Amniotic epithelial cell (primary cell): ENCODE measurements around the gene MACROD1.
A peak's percentile ranks its signal among the peaks of the same experiment; 100 is the strongest.
"Not testable (repeated sequence)": the region's sequence is repeated elsewhere in the genome, so short reads cannot be mapped to it uniquely, and the experiment has no call there.

ENCODE experiments used
- DNase-seq: peaks from one replicate; pipeline ENCODE4 v3.0.0-alpha.2; 2010; ENCODE audit warnings: low read depth

Gene MACROD1

DNA sequence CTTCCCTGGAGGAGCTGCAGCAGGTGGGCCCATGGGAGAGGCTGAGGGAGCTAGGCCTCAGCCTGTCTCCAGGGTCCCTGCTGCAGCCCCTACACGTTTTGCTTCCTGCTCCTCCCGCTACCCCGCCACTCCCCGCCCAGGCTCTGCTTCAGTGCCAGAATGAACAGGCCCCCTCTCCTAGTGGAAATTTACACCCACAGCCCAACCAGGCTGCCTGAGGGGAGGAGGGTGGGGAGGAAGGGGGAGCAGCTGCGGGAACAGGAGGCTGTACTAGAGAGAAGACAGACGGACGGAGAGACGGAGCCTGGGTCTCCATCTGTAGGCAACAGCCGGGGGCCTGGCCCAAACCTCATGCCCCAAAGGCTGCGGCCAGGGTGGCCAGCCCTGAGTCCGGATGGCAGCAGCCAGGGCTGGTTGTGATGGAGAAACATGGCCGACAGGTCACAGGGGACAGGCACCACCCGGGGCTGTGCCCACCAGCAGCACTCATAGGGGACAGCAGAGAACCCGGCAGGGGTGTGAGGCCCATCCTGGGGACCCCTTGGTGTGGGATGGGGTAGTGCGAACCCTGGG is 109.6 kb downstream of the MACROD1 start:
- DNase-seq = no peak

DNA sequence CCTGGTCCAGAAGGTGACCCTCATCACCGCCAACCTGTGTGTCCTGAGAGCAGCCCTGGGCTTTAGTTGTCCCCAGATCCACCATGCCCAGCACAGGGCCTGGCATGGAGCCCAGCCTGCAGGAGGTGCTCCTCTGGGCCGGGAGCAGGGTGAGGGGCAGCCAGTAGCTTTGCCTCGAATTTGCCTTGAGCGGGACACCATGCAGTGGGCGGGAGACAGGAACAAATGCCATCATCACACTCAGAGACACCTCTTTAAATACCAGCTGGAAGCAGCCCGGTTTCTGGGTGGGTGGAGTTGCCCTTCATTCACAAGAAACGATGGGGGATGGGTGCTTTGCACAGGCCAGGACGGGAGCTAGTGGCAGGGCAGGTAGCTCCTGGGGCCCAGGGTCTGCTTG is 110.8 kb downstream of the MACROD1 start:
- no peak for DNase-seq

DNA sequence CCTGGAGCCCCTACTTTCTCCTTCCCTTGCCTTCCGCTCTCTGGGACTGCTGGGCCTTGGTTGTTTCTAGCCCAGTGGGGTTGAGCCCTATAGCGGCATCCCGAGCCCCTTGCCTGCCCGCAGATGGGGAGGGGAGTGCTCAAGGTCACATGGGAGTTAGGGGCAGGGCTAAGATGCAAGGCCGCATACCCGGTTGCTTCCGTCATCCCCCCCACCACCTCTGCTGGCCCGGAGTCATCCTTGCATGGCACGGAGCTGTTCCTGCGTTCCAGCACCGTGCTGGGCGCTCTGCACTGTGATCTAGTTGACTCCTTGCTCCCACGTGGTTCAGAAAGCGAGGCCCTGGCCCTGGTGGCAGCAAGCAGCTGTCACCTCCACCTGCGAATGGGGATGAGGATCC is 112.2 kb downstream of the MACROD1 start:
- DNase-seq = peak; percentile 56

DNA sequence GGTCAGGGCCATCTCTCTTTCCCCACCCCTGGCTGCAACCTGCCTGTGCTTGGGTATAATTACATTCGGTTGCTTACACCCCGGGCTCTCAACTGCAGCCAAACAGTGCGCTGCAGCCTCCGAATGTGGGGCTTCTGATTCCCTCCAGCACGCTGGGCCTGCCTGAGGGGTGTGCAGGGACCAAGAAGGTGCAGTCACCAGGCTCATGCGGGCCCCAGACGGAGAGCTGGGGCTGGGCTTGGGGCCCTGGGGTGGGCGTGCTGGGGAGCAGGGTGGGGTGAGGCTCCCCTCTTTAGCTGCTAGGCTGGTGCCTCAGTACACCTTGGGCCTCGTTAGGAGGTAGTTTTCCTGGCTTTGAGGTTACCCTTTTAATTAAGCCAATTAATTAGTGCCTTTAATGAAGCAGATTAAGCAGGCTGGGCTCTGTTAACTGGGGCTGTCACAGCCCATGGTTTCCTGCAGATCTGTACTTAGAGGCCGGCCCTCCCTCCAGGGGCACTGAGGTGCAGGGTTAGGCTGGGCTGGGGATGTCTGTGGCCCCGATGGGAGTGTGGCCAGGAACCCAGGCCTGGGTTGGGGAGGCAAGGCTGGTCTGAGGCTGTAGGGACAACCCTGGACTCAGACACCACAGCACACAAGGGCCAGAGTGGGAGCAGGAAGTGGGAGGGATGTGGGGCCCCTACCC is 112.8 kb downstream of the MACROD1 start:
- no peak for DNase-seq

DNA sequence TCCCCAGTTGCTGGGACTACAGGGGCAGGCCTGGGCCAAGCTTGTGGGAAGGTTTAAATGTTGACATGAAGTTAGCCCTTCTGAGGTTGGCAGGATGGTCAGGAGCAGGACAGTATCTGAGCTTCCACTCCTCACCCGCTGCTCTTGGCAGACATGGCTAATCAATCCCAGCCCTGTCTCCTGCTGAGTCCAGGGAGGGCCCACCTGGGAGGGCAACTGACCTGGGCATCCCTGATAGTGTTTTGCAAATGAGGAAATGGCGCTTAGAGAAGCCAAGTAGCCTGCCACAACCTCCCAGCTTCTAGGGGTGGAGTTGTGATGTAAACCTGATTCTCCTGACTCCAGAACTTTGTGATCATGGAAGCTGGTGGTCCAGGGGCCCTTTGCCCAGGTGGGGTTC is 113.5 kb downstream of the MACROD1 start:
- no peak for DNase-seq

DNA sequence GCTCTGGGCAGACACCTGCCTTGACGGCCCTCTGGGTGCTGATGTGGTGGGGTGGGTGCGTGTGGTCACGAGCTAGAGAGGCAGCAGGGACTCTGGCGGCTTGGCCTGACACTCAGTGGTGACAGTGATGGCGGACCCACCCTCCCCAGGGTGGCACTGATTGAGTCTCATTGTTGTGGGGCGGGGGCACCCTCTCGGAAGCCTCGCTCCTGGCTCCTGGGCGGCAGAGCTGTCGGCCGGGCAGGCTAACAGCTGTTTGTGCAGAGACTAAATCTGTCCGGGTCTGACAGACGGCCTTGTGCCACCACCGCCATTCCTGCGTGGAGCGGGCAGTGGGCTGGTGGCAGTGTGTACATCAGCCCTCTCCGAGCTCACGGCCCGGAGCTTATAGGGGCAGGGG is 114.6 kb downstream of the MACROD1 start:
- no peak for DNase-seq

DNA sequence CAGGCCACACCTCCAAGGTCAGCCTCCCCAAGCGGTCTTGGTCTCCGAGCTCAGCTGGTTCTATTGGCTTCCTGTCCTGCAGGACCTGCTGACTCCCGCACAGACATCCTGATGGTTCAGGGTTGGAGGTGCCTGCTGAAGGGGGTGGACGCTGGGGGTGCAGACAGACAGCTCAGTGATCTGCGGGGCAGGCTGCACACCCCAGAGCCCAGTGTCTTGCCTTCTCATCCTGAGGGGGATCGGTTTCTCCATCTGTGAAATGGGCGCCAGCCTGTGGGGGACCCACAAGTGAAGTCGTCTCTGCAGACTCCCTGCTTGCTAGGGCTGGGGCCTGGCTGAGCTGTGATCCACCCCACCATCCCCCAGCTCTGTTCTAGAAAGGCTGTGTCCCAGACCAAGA is 116.4 kb downstream of the MACROD1 start:
- no peak for DNase-seq

DNA sequence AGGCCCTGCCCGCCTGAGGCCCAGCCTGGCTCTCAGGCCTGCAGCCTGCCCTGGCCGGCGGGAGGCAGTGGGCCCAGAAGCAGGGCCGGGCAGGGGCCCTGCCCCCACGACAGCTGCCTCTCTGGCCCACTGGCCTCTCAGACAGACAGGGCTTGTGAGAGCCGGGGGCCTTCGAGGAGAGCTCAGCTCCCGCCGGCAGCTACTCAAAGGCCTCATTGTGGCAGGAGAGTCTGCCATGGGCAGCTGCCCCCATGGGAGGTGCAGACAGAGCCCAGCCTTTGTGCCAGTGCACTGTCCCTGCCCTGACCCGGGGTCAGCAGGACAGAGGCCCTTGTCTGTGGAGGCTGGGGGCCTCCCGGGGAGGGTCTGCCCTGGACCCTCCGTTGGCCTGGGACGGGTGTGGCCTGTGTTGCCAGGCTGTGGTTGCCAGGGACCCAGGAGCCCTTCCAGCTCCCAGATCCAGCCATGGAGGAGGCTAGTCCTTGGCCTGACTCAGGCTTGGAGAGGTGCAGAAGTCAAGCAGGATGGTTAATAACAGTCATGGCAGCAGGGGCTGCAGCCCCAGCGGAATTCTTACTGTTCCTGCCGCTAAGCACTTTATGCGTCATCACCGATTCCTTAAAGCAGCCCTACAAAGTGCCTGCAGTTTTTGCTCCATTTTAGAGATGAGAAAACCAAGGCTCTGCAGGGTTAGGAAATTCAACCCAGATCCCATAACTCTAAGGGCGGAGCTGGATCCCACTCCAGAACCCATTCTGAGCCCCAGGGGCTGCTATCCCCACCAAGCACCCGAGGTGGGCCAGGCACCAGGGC is 117.7 kb downstream of the MACROD1 start:
- DNase-seq = no peak

DNA sequence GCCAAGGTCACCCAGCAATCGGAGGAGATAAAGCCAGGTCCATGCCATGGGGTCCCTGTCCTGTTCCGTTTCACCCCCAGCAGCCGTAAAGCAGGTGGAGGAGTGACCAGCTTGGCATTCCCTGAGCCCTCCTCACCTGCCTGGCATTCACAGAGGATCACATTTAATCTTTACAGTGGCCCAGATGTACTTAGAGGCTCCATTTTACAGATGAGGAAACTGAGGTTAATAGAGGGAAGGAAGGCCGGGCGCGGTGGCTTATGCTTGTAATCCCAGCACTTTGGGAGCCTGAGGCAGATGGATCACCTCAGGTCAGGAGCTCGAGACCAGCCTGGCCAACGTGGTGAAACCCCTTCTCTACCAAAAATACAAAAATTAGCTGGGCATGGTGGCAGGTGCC is 118.5 kb downstream of the MACROD1 start:
- not testable (repeated sequence) for DNase-seq

DNA sequence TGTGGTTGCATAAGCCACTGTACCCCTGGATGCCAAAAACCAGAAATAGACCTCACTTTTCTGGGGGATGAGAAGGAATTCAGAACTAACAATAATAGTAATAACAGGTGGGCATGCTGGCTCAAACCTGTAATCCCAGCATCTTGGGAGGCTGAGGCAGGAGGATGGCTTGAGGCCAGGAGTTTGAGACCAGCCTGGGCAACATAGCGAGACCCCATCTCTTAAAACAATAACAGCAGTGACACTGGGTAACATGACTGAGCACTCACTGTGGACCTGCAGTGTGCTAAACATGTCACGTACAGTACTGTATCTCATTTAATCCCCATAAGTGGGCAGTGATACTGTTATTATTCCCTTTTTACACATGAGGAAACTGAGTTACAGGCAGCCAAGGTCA is 120.2 kb downstream of the MACROD1 start:
- no peak for DNase-seq

DNA sequence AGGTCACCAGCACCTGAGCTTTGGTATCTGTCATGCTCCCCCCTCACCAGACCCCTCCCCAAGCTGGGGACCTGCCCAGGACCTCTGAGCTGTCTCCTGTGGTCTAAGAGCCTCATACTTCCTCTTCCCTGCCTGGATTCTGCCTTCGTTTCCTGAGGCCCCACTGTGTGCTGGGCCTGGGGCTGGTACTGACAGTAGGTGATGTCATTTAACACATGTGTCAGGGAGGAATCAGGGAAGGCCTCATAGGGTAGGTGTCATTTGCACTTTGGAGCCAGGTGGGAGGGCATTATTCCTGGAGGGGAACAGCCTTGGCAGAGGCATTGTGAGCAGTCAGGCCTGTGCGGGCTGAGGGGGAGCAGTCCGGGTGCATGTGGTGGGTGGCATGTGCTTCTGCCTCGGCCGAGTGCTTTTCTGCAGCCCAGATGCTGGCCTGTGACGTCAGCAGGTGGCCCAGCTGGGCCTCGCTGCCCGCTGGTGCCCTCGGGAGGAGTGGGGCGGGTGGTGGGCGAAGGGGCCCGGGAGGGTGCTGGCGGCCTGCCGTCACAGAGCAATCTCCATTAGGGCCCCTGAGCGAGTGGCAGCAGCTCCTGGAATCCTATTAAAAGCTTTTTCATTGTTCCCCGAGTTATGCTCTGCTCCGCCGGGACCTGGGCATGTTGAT is 121.1 kb downstream of the MACROD1 start:
- DNase-seq = no peak

DNA sequence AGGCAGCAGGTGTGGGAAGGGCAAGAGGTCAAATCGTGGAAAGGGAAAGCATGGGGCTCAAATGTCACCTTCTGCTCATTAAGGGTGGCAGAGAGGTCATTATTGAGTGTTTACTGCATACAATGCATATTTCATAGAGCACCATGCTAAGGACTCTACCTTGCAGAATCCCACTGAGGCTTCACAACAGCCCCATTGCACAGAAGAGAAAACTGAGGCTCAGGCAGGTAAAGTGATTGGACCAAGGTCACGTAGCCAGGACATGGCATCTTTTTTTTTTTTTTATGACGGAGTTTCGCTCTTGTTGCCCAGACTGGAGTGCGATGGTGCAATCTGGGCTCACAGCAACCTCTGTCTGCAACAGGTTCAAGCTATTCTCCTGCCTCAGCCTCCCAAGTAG is 122.4 kb downstream of the MACROD1 start:
- DNase-seq = no peak

DNA sequence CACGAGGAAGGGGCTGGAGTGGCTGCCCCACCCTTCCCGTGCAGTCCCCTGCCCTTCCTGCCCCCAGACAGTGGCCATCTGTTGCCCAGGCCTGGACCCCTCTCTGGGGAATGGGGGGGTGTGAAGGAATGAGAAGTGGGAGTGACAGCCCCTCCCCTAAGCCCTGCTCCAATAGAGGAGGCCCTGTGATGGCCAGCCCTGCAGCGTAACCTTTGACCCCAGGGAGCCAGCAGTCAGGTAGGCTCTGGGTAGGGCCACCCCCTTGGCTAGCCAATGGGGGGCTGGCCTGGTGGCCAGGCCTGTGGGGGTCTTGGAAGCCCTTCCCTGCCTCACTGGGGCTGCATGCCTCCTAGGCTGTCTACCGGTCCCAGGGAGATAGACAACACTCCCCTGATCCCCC is 123.6 kb downstream of the MACROD1 start:
- no peak for DNase-seq

DNA sequence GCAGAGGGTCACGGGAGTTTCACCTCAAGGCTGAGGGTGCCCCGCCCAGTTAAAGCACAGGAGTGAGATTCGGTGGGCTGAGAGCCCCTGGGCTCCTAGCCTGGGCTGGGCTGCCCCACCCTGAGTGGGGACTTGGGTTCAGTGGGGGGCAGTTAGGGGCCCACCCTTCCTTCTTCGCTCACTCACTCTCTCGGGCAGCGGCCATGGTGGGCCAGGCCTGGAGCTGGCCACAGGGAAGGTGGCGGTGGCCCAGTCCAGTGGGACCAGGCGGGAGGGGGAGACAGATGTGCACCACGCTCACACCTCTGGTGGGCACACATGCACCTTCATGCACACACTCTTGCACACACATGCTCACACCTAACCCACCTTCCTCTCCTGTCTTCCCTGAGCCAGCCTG is 124.1 kb downstream of the MACROD1 start:
- no peak for DNase-seq

DNA sequence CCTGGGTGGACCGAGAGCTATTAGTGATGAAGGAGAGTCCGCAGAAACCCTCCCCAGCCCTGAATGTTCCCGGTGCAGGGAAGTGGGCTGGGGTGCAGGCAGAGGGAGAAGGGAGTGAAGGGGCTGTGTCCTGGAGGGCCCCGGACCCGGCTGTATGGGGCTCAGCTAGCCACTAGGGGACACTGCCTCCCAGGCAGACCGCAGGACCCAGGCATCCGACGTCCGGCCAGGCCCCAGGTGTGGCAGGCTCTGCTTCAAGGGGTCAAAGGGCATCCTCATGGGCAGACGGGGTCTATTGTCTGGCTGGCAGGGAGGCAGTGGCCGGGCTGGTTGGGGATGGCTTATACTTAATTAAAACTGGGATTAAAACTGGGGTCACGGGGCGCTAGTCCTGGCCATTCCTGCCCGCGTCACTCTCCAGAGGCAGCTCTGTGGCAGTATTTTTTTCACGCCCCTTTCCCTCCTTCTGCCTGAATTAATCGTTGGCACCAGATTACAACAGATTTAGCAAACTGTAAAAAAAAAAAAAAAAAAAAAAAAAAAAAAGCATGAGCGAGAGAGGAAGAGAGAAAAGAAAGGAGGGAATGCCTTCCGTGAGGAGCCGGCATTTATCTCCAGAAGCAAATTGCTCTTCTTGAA is 125.1 kb downstream of the MACROD1 start:
- DNase-seq = no peak

DNA sequence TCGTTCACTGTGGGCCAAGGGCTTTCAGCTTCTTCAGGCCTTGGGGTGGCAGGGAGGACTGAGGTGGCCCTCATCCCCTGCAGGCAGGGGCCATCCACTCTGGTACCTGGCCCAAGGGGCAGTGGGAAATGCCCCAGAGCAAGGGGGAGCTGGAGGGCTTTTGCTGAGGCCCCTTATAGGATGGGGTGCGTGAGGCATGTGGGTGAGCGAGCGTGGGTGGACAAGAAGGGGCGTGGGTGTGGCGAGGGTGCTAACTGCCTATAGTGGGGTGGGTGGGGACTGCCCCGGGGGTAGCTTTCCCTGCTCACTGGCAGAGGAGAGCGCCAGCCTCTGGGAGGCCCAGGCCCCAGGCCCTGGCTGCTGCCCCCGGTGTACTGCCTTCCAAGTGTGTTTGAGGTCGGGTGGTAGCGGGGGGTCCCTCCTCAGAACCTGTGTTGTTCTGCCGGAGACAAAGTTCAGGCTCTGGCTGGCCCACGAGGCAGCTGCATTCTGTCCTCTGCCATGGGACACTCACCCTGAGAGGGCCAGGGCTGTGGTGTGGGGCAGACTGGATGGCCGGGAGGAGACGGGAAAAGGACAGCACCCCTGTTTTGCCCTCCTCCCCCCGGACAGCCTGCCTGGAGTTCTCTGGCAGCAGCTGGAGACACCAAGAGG is 126.8 kb downstream of the MACROD1 start:
- no peak for DNase-seq

DNA sequence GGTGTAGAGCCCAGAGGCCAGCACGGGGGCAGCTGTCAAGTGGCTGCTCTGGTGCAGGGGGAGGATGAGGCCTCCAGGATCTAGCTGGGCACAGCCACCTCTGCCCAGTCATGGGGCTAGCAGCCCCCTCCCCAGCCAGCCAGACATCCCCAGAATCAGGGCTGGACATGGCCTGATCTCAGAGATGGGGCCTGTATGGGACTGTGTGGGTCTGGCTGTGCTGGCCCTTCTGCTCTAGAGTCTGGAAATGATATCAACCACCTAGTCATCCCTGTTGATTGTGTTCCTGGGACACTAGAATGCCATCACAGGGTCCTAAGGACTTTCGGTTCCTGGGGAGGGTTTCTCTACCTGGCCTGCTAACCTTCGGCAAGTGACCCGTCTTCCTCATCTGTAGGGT is 127.4 kb downstream of the MACROD1 start:
- DNase-seq = no peak

DNA sequence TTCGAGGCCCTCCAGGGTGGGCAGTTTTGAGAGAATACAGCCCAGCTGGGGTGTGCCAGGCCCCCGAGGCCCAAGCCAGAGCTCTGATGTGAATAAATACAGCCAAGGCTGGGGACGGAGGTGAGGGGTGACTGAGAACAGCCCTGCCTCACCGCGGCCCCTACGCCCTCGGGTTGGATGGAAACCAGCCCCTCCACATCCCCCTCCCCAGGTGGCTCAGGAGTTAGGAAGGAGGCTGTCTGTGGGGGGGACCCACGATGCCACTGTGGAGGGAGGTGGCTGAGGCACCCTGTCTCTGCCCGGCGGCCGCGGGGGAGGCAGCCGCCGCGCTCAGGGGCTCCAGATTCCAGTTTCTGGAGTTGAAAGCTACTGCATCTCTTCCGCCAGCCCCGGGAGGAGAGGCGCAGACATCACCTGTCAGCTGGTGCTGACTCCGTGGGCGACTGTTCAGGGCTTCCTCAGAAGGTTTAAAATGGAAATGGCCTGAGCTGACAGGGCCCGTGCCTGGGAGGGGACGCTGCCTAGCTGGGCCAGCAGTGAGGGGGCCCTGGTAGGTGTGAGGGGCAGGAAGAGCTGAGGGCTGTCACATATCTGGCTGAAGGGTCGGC is 128.8 kb downstream of the MACROD1 start:
- no peak for DNase-seq

DNA sequence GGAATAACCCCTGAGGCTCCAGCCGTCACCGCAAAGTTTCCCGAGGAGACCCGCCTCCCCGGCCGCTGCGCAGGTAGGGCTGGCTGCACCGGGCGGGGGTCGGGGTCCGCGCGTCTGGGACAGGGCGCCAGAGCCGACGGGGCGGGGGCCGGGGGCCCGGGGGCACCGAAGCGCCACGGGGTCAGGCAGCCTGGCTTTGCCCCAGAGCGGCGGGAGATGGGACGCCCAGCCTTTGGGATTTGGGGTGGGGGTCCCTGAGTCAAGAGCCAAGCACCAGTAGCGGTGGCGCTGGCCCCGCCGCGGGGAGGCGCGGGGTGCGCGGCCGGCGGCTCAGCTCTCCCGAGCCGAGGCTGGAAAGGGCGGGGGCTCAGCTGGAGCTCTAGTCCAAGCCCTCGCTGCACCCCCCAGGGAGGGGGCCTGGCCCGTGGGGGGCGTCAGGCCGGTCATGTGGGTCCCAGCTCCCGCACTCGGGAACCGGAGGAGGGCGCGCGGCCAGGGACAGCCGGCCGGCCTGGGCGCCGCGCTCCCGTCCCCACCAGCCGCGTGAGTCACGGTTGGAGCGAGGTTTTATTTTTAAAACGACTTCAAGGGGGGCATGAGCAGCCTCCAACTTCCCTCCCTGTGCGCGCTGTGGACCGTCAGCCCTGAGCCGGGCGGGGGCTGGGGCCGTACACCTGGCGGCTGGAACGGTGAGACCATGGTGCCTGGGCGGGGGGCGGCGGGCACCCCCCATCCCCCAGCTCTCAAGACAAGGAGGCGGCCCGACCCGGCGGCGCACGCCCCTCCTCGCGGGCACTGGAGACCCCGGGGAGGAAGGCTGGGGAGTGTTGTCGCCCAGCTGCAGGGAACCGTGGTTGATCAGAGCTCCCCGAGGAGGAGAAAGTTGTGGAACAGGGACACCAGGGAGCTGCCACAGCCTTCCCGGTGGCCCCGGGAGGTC is 129.6 kb downstream of the MACROD1 start:
- DNase-seq = no peak

DNA sequence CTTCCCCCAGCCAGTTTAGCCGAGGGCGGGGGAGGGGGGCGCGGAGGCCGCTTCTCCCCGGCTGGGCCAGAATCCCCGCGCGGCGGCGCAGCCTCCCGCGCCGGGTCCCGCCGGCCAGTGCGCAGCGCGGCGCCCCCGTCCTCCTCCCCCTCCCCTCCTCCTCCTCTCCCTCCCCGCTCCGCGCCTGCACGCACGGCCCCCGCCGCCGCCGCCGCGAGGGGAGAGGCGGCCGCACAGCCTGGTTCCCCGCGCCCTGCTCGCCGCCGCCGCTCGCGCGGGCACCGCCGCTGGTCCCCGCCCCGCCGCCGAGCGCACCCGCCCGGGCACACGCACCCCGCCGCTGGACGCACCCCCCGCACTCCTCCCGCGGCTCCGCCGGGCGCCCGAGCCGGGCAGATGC is 130.3 kb downstream of the MACROD1 start, which contains the start of gene FLRT1:
Gene FLRT1 (plus strand): TSS at position 356 of the 400 bp plus-strand sequence. CDS start 80,337 bp downstream, outside the sequence.
- DNase-seq = no peak
